D341Med (cell line): ENCODE data around the gene ARVCF.
"Not testable (repeated sequence)": the region's sequence is repeated elsewhere in the genome, so short reads cannot be mapped to it uniquely, and the experiment has no call there.

Source experiments
- DNase-seq: peaks from one replicate; pipeline ENCODE4 v3.0.0; 2012; ENCODE audit warnings: low spot score

The ARVCF gene

DNA sequence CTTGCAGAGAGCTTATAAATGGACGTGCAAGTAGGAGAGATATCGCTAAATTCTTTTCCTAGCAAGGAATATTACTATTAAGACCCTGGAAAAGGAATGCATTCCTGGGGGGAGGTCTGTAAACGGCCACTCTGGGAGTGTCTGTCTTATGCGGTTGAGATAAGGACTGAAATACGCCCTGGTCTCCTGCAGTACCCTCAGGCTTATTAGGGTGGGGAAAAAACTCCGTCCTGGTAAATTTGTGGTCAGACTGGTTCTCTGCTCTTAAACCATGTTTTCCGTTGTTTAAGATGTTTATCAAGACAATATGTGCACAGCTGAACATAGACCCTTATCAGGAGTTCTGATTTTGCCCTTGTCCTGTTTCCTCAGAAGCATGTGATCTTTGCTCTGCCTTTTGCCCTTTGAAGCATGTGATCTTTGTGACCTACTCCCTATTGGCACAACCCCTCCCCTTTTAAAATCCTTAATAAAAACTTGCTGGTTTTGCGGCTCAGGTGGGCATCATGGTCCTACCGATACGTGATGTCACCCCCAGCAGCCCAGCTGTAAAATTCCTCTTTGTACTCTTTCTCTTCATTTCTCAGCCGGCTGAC is 81.4 kb downstream of the ARVCF start:
- DNase-seq, result not testable (repeated sequence)

- DNase-seq, result peak; percentile 20
Measured at GRCh38 chr22:19933341-19934241, 83.0 kb downstream of the ARVCF start.

- no peak for DNase-seq
Measured at GRCh38 chr22:19932367-19933206, 84.0 kb downstream of the ARVCF start.

DNA sequence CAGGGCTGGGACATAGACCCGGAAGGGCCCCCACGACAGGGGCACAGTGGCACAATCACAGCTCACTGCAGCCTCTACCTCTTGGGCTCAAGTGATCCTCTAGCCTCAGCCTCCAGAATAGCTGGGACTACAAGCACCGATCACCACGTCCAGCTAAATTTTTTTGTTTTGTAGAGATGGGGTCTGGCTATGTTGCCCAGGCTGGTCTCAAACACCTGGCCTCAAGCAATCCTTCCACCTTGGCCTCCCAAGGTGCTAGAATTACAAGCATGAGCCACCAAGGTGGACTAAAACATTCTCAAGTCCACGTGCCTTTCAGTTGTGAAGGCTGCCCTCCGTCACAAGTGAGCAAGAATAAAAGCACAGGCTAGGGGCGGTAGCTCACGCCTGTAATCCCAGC is 85.1 kb downstream of the ARVCF start:
- no peak for DNase-seq

DNA sequence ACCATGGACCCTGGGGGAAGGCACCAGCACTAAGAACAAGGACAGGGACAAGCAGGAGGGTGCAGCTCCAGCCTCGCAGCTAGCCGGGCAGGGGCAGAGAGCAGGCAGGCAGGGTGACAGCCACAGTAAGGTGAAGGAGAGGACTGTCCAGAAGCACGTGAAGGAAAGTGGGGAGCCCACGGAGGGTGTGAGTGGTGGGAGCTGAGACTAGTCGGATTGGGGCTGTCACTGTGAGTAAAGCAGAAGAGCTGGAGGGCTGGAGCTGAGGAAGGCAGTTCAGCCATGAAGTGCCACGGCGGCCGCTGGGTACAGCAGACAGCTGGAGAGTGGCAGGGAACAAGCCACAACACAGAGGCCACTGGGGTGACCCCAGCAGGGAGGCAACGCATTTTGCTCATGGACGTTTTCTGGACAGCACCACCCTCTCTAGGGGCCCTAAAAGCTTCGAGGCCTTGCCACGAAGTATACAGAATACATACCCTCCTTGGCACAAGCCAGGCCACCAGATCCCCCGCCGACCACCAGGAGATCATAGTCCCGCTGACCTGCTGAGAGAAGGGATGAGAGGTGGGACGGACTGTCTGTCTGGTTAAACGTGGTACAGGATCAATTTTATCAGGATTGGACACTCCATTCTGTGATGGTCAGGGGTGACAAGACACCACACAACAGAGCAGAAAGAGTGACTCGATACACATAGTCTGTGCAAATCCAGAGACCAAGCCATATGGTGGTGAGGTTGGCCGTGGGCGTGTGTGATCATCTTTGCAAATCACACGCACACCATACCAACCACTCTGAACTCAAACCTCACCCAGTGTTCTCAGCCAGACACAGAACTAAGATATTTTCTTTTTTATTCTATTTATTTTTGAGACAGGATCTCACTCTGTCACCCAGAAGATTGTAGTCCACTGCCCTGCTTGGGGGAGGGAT is 85.8 kb downstream of the ARVCF start:
- DNase-seq, result no peak

- DNase-seq, result no peak
Measured at GRCh38 chr22:19929586-19930550, 86.8 kb downstream of the ARVCF start.

- DNase-seq, result no peak
Measured at GRCh38 chr22:19928207-19928606, 88.4 kb downstream of the ARVCF start.

DNA sequence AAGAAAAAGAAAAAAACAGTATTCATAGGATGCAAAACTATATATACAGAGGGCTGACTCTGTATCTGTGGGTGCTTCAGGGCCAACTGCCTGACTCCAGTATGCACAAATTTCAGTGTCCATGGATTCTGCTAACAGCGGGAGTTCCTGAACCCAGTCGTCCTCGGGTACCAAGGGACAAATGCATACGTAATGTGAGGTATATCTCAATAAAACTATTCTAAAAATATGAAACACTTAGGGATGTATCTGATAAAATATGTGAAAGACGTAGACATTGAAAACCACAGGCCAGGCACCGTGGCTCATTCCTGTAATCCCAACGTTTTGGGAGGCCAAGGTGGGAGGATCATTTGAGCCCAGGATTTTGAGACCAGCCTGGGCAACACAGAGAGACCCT is 88.9 kb downstream of the ARVCF start:
- DNase-seq, result no peak

DNA sequence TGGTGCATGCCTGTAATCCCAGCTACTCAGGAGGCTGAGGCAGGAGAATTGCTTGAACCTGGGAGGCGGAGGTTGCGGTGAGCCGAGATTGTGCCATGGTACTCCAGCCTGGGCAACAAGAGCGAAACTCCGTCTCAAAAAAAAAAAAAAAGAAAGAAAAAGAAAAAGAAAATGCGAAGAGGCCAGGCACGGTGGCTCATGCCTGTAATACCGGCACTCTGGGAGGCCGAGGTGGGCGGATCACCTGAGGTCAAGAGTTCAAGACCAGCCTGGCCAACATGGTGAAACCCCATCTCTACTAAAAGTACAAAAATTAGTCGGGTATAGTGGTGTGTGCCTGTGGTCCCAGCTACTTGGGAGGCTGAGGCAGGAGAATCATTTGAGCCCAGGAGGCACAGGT is 90.6 kb downstream of the ARVCF start:
- not testable (repeated sequence) for DNase-seq

GRCh38 chr22:19923914-19924513 is 92.6 kb downstream of the ARVCF start:
- no peak for DNase-seq

- no peak for DNase-seq
Measured at GRCh38 chr22:19921544-19922081, 95.0 kb downstream of the ARVCF start.
